ENCODE results near the gene PLPP4. TPM values are rescaled to one million over a fixed set of nuclear protein-coding genes. Genes with fewer than 3 reads are reported as not detected.

PLPP4 gene
- total and polyA plus RNA-seq, 2 of the 13 experiments (the other 11 are each of a cell fraction or from before 2014, with no cell fraction given) = not detected

- peaks cover 0 to 3% of the 10 kb centered on the region in 2 experiments; a peak in 2 of 5 replicates for H3K27me3 ChIP-seq (ENCODE audit: control insufficient read depth in 1 of 2, insufficient read depth in 2 of 2, low read length in 2 of 2)
- no peak overlapping the region for H3K4me3 ChIP-seq (replicated peaks in 1 of 3; ENCODE audit: insufficient read depth in 1 of 3, low read depth in 2 of 3, low read length in 3 of 3)
- no peak overlapping the region for H2AFZ ChIP-seq (ENCODE audit: low read length)
- H4K20me1 ChIP-seq (ENCODE audit: insufficient read depth, low read length) = no peaks in the 10 kb centered on the region
- intact Hi-C loops (cut with micrococcal nuclease; ENCODE audit: unreplicated experiment) (no loop called here), in situ Hi-C loops (cut with HindIII; ENCODE audit: extremely low pct_ligation_motif_present, low pct_unique_long_range_greater_than_20kb) (no loop called here)
- H3K79me2 ChIP-seq (ENCODE audit: insufficient read depth, low read length) = no peaks in the 10 kb centered on the region
- no peaks in the 10 kb centered on the region for H3K4me1 ChIP-seq (ENCODE audit: insufficient read depth, low read length)
- H3K9me3 ChIP-seq (ENCODE audit: low read length) = no peaks in the 10 kb centered on the region
- WGBS (ENCODE audit: low lambda C conversion rate) = 9% methylated on average over 6 of the region's 7 CpGs
- no peak for DNase-seq (ENCODE audit: low spot score)
- no peak overlapping the region for H3K4me2 ChIP-seq (ENCODE audit: low read depth, low read length)
- TF ChIP-seq, protein P1, sequence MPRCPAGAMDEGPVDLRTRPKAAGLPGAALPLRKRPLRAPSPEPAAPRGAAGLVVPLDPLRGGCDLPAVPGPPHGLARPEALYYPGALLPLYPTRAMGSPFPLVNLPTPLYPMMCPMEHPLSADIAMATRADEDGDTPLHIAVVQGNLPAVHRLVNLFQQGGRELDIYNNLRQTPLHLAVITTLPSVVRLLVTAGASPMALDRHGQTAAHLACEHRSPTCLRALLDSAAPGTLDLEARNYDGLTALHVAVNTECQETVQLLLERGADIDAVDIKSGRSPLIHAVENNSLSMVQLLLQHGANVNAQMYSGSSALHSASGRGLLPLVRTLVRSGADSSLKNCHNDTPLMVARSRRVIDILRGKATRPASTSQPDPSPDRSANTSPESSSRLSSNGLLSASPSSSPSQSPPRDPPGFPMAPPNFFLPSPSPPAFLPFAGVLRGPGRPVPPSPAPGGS (CRISPR knock-in tag; IDR thresholded peaks at IDR 0.05) = no peak
- peak; percentile 45; the same call in 1 of the 2 replicates for TF ChIP-seq MNT (IDR thresholded peaks at IDR 0.05)
- no peak for TF ChIP-seq KAT8 (CRISPR knock-in tag; IDR thresholded peaks at IDR 0.05)
- no peak for TF ChIP-seq ZNF274 (CRISPR knock-in tag; IDR thresholded peaks at IDR 0.05)
- no peak for FAIRE-seq
- no peak for ATAC-seq
- POLR2A ChIA-PET = no interaction called here
- H3K27ac ChIP-seq (ENCODE audit: extremely low read length, insufficient read depth, low read length) = no peak overlapping the region
- H3K36me3 ChIP-seq (replicated peaks in 1 of 2; ENCODE audit: control insufficient read depth in 1 of 2, insufficient read depth in 2 of 2, low read length in 2 of 2) = no peaks in the 10 kb centered on the region
- H3K9ac ChIP-seq (ENCODE audit: insufficient read depth, low read depth, low read length) = no peak overlapping the region
- BruUV-seq (replicated peaks) = no TSS peak
- CTCF ChIA-PET (ENCODE audit: low intra/inter-chr PET ratio, low total read pairs) = no interaction called here
Measured at GRCh38 chr10:120436439-120437112, 20.5 kb upstream of the PLPP4 start.

DNA sequence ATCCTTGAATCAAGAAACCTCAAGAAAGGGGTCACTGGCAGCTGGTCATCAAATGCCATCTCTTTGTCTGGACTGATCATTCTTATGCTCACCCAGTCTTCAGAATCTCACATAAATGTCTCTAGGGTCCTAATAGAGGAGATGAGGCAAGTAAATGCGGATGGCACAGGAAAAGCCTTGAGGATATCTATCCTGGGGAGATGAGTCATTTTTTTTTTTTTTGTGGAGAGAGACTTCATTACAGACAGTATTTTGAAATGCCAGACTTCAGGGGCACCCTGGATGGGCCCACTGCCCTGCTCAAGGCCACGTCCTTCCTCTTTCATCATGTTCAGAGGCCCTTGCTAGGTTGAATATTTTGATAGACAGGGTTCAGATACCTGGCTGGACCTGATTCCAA is 19.5 kb upstream of the PLPP4 start:
- no peaks in the 10 kb centered on the region for H4K20me1 ChIP-seq (ENCODE audit: insufficient read depth, low read length)
- no peak for FAIRE-seq
- ChIA-PET POLR2A (no interaction called here), CTCF (ENCODE audit: low intra/inter-chr PET ratio, low total read pairs) (no interaction called here)
- no peak overlapping the region for H3K9ac ChIP-seq (ENCODE audit: insufficient read depth, low read depth, low read length)
- no peak for DNase-seq (ENCODE audit: low spot score)
- H3K27ac ChIP-seq (ENCODE audit: extremely low read length, insufficient read depth, low read length) = no peak overlapping the region
- peaks cover 0 to 3% of the 10 kb centered on the region in 2 experiments; a peak in 1 of 5 replicates for H3K27me3 ChIP-seq (ENCODE audit: control insufficient read depth in 1 of 2, insufficient read depth in 2 of 2, low read length in 2 of 2)
- intact Hi-C loops (cut with micrococcal nuclease; ENCODE audit: unreplicated experiment) = no loop called here
- no peak overlapping the region for H3K4me2 ChIP-seq (ENCODE audit: low read depth, low read length)
- no peak overlapping the region for H2AFZ ChIP-seq (ENCODE audit: low read length)
- ATAC-seq = no peak
- no peaks in the 10 kb centered on the region for H3K79me2 ChIP-seq (ENCODE audit: insufficient read depth, low read length)
- no peaks in the 10 kb centered on the region for H3K4me1 ChIP-seq (ENCODE audit: insufficient read depth, low read length)
- no TSS peak for BruUV-seq (replicated peaks)
- TF ChIP-seq ZIK1 (CRISPR knock-in tag; IDR thresholded peaks at IDR 0.05; ENCODE audit: borderline replicate concordance, low read depth) (no peak), EED (CRISPR knock-in tag; IDR thresholded peaks at IDR 0.05) (no peak), KLF13 (CRISPR knock-in tag; IDR thresholded peaks at IDR 0.05) (no peak), CBX2 (IDR thresholded peaks at IDR 0.05; ENCODE audit: low read depth, low read length) (no peak), CBX2 (CRISPR knock-in tag; IDR thresholded peaks at IDR 0.05; ENCODE audit: low read depth) (no peak), ZNF468 (CRISPR knock-in tag; IDR thresholded peaks at IDR 0.05) (no peak), ARHGAP35 (CRISPR knock-in tag; IDR thresholded peaks at IDR 0.05; ENCODE audit: borderline replicate concordance) (no peak), ZNF850 (CRISPR knock-in tag; conservative IDR thresholded peaks at IDR 0.05) (no peak), ZNF747 (CRISPR knock-in tag; IDR thresholded peaks at IDR 0.05; ENCODE audit: borderline replicate concordance) (no peak), ZNF292 (CRISPR knock-in tag; IDR thresholded peaks at IDR 0.05; ENCODE audit: borderline replicate concordance, low read depth) (no peak), ZBTB7A (CRISPR knock-in tag; IDR thresholded peaks at IDR 0.05) (no peak), ZNF414 (CRISPR knock-in tag; IDR thresholded peaks at IDR 0.05) (no peak)
- WGBS (ENCODE audit: low lambda C conversion rate) = 0% methylated on average over 2 of the region's 2 CpGs
- H3K4me3 ChIP-seq (replicated peaks in 1 of 3; ENCODE audit: insufficient read depth in 1 of 3, low read depth in 2 of 3, low read length in 3 of 3) = no peak overlapping the region
- in situ Hi-C loops (cut with HindIII; ENCODE audit: extremely low pct_ligation_motif_present, low pct_unique_long_range_greater_than_20kb) = no loop called here
- H3K36me3 ChIP-seq (replicated peaks in 1 of 2; ENCODE audit: control insufficient read depth in 1 of 2, insufficient read depth in 2 of 2, low read length in 2 of 2) = no peaks in the 10 kb centered on the region
- H3K9me3 ChIP-seq (ENCODE audit: low read length) = no peaks in the 10 kb centered on the region

Measured in HepG2 (cell line).